ENCODE data around the gene SEC24D.
"Not testable (repeated sequence)": the region's sequence is repeated elsewhere in the genome, so short reads cannot be mapped to it uniquely, and the experiment has no call there.

Gene SEC24D

DNA sequence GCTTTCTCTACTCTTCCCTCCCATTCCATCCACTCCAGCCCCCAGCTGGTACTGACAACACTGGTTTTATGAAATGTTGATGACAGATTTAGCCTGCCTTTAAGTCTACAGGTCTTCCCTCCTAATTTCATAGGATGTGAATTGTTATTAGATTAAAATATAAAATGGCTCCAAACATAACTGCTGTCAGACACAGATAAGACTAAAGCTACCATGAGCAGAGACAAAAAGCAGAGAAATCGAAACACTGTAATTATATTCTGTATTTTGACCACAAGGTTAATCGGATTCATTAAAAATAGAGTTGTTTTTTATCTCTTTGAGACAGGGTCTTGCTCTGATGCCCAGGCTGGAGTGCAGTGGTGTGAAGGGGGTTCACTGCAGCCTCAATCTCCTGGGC is 28.3 kb downstream of the SEC24D start:
- WGBS, 2 experiments (ENCODE audit: insufficient coverage in 2 of 2), result no CpG with 5 or more reads among the region's 2 CpGs
- Histone ChIP-seq H3K27ac (ENCODE audit: low read depth, low read length, severe bottlenecking) (no peak overlapping the region), H3K36me3 (ENCODE audit: control insufficient read depth, insufficient read depth, low read length) (peaks cover 91% of the 10 kb centered on the region), H3K4me1 (ENCODE audit: control insufficient read depth, insufficient read depth, low read length, poor library complexity, severe bottlenecking) (no peaks in the 10 kb centered on the region), H3K4me3 (ENCODE audit: extremely low read depth, insufficient read depth, low read length, poor library complexity, severe bottlenecking) (no peak overlapping the region), H3K9me3 (ENCODE audit: control insufficient read depth, low read length) (no peaks in the 10 kb centered on the region)

DNA sequence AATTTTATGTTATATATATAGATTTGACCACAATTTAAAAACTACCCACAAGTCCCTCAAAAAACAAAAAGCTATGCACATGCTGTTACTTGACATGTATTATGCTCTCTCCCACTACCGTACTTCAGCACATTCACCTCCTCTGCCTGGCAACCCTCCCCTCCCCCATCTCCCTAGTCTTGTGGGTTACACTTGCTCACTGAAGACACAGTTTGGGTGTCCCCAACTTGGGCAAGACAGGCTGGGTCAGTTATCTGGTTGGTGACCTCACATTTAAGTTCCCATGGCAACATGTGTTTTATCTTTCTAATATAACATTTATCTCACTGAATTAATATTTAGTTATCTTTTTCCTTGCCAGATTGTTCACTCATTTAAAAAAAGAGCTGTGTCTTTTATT is 32.7 kb downstream of the SEC24D start:
- no peak overlapping the region for H3K4me3 ChIP-seq (ENCODE audit: extremely low read depth, insufficient read depth, low read length, poor library complexity, severe bottlenecking)
- no peaks in the 10 kb centered on the region for H3K4me1 ChIP-seq (ENCODE audit: control insufficient read depth, insufficient read depth, low read length, poor library complexity, severe bottlenecking)
- no peak overlapping the region for H3K27ac ChIP-seq (ENCODE audit: low read depth, low read length, severe bottlenecking)
- peaks cover 90% of the 10 kb centered on the region for H3K36me3 ChIP-seq (ENCODE audit: control insufficient read depth, insufficient read depth, low read length)
- 100% methylated on average over 1 of the region's 1 CpG for WGBS, 2 experiments (ENCODE audit: insufficient coverage in 2 of 2)
- no peaks in the 10 kb centered on the region for H3K9me3 ChIP-seq (ENCODE audit: control insufficient read depth, low read length)

DNA sequence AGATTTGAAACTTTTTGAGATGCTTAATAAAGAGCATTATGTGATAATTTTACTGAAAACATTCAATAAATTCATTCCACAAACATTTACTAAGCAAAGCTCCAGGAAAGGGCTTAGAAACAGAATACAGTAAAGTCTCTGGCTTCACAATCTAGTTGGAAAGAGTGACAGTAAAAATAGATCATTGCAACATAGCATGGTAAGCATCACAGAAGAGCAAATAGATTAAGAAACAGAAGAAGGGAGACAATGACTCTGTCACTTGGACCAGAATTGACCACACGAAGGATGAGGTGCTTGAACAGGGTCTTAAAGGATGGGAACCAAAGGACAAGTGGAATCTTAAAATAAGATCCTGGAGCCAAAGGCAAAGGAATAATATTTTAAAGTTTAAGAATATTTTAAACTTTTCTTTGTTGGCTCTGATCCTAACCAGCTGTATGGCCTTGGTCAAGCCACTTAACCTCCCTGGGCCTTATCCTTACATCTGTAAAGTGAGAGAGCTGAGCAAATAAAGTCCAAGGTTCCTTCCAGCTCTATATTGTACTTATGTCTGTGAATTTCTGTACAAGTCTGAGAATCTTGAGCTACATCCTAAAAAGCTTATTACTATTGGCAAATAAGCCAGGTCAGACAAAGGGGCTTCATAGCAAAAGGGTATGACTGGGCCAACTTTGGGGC is 33.9 kb downstream of the SEC24D start:
- H3K27ac ChIP-seq (ENCODE audit: low read depth, low read length, severe bottlenecking), result no peak overlapping the region
- no peaks in the 10 kb centered on the region for H3K9me3 ChIP-seq (ENCODE audit: control insufficient read depth, low read length)
- H3K4me1 ChIP-seq (ENCODE audit: control insufficient read depth, insufficient read depth, low read length, poor library complexity, severe bottlenecking), result no peaks in the 10 kb centered on the region
- peaks cover 87% of the 10 kb centered on the region for H3K36me3 ChIP-seq (ENCODE audit: control insufficient read depth, insufficient read depth, low read length)
- 75 to 88% methylated on average over 1 of the region's 1 CpG for WGBS, 2 experiments (ENCODE audit: insufficient coverage in 2 of 2)
- H3K4me3 ChIP-seq (ENCODE audit: extremely low read depth, insufficient read depth, low read length, poor library complexity, severe bottlenecking), result no peak overlapping the region

DNA sequence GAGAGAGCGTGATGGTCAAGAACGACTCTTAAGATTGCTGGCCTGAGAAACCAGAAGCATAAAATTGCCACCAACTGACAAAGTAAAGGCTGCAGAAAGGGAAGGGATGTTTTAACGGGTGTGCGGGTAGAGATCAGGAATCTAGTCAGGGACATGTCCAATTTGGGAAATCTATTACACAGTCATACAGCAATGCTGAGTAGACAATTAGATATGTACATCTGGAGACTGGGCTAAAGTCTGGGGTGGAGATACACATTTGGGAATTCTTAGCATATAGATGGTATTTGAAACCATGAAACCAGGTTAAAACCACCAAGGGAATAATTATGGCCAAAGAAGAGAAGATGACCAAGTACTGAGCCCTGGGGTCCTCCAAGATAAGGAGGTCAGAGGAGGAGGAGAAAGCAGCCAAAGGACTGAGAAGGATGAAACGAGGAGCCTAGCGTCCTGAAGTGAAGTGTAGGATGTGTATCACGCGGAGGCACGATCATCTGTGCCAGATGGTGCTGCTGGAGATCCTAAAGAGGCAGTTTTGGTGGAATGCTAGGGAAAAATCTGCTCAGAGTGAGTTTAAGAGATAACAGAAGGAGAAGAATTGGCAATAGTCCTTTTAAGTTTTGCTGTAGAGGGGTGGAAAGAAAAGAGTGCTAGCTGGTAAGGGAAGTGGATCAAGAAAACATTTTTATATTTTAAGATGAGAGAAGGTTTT is 36.5 kb downstream of the SEC24D start:
- Histone ChIP-seq H3K36me3 (ENCODE audit: control insufficient read depth, insufficient read depth, low read length) (peaks cover 89% of the 10 kb centered on the region), H3K27ac (ENCODE audit: low read depth, low read length, severe bottlenecking) (no peak overlapping the region), H3K9me3 (ENCODE audit: control insufficient read depth, low read length) (no peaks in the 10 kb centered on the region), H3K4me3 (ENCODE audit: extremely low read depth, insufficient read depth, low read length, poor library complexity, severe bottlenecking) (no peak overlapping the region), H3K4me1 (ENCODE audit: control insufficient read depth, insufficient read depth, low read length, poor library complexity, severe bottlenecking) (no peaks in the 10 kb centered on the region)
- 93% methylated on average over 7 of the region's 9 CpGs for WGBS, 2 experiments (ENCODE audit: insufficient coverage in 2 of 2)

DNA sequence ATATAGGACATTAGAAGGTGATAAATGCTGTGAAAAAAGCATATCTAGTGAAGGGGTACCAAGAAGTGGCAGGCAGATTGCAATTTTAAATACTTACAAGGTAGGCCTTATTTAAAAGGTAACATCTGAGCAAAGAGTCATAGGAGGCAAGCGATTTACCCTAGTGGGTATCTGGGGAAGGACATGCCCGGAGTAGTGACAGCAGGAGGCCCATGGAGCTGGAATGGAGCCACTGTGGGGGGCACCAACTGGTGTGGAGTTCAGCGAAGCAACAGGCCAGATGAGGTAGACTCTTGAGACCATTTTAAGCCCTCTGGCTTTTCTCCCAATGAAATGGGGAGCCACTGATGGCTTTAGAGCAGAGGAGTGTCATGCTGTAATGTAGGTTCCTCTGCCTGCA is 37.3 kb downstream of the SEC24D start:
- peaks cover 89% of the 10 kb centered on the region for H3K36me3 ChIP-seq (ENCODE audit: control insufficient read depth, insufficient read depth, low read length)
- no peaks in the 10 kb centered on the region for H3K4me1 ChIP-seq (ENCODE audit: control insufficient read depth, insufficient read depth, low read length, poor library complexity, severe bottlenecking)
- 88 to 100% methylated on average over 2 of the region's 3 CpGs for WGBS, 2 experiments (ENCODE audit: insufficient coverage in 2 of 2)
- no peak overlapping the region for H3K27ac ChIP-seq (ENCODE audit: low read depth, low read length, severe bottlenecking)
- H3K4me3 ChIP-seq (ENCODE audit: extremely low read depth, insufficient read depth, low read length, poor library complexity, severe bottlenecking), result no peak overlapping the region
- no peaks in the 10 kb centered on the region for H3K9me3 ChIP-seq (ENCODE audit: control insufficient read depth, low read length)

DNA sequence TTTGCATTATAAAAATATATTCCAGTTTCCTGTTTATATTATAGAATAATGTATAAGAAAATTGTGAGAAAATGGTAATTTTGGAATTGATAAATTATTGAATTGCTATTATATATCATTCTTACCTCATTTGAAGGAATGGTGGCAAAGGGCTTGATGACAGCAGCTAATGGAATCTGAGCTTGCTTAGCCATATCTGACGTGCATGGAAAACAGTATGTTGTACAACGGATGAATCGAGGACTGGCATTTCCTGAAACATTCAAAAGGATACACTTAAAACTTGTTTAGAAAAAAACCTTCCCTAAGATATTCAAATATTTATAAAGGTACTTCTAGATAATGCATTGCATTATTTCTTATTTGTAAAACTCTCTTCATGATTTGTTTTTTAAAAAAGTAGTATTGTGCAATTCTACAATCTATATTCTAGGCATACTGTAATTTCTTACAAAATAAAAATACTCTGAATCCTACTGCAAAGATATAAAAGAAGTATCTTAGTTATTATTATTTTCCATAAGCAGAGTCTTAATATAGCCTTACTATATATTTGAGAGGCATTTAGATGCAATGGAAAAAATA is 38.3 kb downstream of the SEC24D start:
- WGBS, 2 experiments (ENCODE audit: insufficient coverage in 2 of 2), result 100% methylated on average over 1 of the region's 3 CpGs; no CpG with 5 or more reads in 1 of the 2 experiments
- Histone ChIP-seq H3K9me3 (ENCODE audit: control insufficient read depth, low read length) (no peaks in the 10 kb centered on the region), H3K4me3 (ENCODE audit: extremely low read depth, insufficient read depth, low read length, poor library complexity, severe bottlenecking) (no peak overlapping the region), H3K27ac (ENCODE audit: low read depth, low read length, severe bottlenecking) (no peak overlapping the region), H3K36me3 (ENCODE audit: control insufficient read depth, insufficient read depth, low read length) (peaks cover 88% of the 10 kb centered on the region), H3K4me1 (ENCODE audit: control insufficient read depth, insufficient read depth, low read length, poor library complexity, severe bottlenecking) (no peaks in the 10 kb centered on the region)

DNA sequence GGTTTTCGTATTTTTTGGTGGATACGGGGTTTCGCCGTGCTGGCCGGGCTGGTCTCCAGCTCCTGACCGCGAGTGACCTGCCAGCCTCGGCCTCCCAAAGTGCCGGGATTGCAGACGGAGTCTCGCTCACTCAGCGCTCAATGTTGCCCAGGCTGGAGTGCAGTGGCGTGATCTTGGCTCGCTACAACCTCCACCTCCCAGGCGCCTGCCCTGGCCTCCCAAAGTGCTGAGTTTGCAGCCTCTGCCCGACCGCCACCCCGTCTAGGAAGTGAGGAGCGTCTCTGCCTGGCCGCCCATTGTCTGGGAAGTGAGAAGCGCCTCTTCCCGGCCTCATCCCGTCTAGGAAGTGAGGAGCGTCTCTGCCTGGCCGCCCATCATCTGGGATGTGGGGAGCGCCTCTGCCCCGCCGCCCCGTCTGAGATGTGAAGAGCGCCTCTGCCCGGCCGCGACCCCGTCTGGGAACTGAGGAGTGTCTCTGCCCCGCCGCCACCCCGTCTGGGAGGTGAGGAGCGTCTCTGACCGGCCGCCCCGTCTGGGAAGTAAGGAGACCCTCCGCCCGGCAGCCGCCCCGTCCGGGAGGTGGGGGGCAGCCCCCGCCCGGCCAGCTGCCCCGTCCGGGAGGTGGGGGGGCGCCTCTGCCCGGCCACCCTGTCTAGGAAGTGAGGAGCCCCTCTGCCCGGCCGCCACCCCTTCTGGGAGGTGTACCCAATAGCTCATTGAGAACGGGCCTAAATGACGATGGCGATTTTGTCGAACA is 44.1 kb downstream of the SEC24D start:
- not testable (repeated sequence) for H3K27ac ChIP-seq (ENCODE audit: low read depth, low read length, severe bottlenecking); H3K4me1 ChIP-seq (ENCODE audit: control insufficient read depth, insufficient read depth, low read length, poor library complexity, severe bottlenecking); H3K9me3 ChIP-seq (ENCODE audit: control insufficient read depth, low read length); H3K4me3 ChIP-seq (ENCODE audit: extremely low read depth, insufficient read depth, low read length, poor library complexity, severe bottlenecking)
- peaks cover 65% of the 10 kb centered on the region for H3K36me3 ChIP-seq (ENCODE audit: control insufficient read depth, insufficient read depth, low read length)
- 79 to 90% methylated on average over 12 to 29 of the region's 58 CpGs for WGBS, 2 experiments (ENCODE audit: insufficient coverage in 2 of 2)

DNA sequence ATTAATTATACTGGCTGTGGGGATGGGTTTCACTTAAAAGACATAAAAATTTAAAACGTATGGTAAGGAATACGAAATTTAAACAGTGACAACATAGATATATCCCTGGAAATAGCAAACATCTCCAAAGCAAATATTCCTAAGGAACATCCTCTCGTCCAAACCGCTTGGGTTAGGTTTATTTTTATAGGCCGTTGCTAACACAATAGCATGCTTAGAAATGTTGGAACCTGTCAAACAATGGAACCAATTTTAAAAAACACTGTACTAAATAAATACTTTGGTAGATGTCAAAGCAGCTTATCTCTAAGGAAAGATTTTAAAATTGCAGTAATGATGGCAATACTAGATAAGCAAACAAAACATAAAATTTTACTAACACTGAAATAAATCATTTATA is 45.4 kb downstream of the SEC24D start:
- no peak overlapping the region for H3K27ac ChIP-seq (ENCODE audit: low read depth, low read length, severe bottlenecking)
- no peak overlapping the region for H3K4me3 ChIP-seq (ENCODE audit: extremely low read depth, insufficient read depth, low read length, poor library complexity, severe bottlenecking)
- H3K9me3 ChIP-seq (ENCODE audit: control insufficient read depth, low read length), result no peaks in the 10 kb centered on the region
- no peaks in the 10 kb centered on the region for H3K4me1 ChIP-seq (ENCODE audit: control insufficient read depth, insufficient read depth, low read length, poor library complexity, severe bottlenecking)
- peaks cover 59% of the 10 kb centered on the region for H3K36me3 ChIP-seq (ENCODE audit: control insufficient read depth, insufficient read depth, low read length)
- no CpG with 5 or more reads among the region's 5 CpGs for WGBS, 2 experiments (ENCODE audit: insufficient coverage in 2 of 2)

DNA sequence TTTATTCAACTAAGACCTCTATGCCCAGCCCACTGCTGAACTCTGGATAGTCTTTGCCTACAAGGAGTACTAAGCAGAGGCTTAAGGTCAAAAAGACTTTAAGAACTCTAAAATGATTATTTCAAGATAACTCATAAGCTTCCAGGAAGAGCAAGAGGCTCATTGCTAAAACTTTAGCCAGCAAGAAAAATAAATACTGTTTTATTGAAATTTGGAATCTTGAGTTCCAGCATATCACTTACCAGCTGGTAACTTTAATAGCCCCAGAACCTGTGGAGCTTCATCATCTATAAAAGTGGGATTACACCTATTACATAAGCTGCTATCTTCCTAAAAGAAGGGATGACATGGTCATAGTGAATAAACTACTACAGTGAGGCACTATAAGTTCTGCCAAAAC is 47.0 kb downstream of the SEC24D start:
- Histone ChIP-seq H3K4me1 (ENCODE audit: control insufficient read depth, insufficient read depth, low read length, poor library complexity, severe bottlenecking) (no peaks in the 10 kb centered on the region), H3K36me3 (ENCODE audit: control insufficient read depth, insufficient read depth, low read length) (peaks cover 54% of the 10 kb centered on the region), H3K4me3 (ENCODE audit: extremely low read depth, insufficient read depth, low read length, poor library complexity, severe bottlenecking) (no peak overlapping the region), H3K27ac (ENCODE audit: low read depth, low read length, severe bottlenecking) (no peak overlapping the region), H3K9me3 (ENCODE audit: control insufficient read depth, low read length) (no peaks in the 10 kb centered on the region)

DNA sequence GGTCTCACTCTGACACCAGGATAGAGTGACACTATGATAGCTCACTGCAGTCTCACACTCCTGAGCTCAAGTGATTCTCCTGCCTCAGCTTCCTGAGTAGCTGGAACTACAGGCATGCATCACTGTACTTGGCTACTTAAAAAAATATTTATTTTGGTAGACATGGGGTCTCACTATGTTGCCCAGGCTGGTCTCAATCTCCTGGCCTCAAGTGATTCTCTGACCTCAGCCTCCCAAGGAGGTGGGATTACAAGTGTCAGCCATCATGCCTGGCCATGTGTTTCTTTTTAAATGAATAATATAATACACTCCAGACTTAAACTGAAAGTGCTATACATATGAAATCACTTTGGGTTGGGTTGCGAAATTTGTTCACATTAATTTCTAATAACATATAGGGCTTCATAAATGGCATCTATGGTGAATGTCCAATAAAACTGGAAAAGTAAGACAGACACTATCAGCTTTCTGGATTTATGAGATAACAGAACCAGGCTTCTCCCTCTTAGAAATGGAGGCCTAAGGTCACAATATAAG is 48.0 kb downstream of the SEC24D start:
- H3K27ac ChIP-seq (ENCODE audit: low read depth, low read length, severe bottlenecking), result no peak overlapping the region
- H3K36me3 ChIP-seq (ENCODE audit: control insufficient read depth, insufficient read depth, low read length), result peaks cover 56% of the 10 kb centered on the region
- no peaks in the 10 kb centered on the region for H3K4me1 ChIP-seq (ENCODE audit: control insufficient read depth, insufficient read depth, low read length, poor library complexity, severe bottlenecking)
- H3K9me3 ChIP-seq (ENCODE audit: control insufficient read depth, low read length), result no peaks in the 10 kb centered on the region
- H3K4me3 ChIP-seq (ENCODE audit: extremely low read depth, insufficient read depth, low read length, poor library complexity, severe bottlenecking), result no peak overlapping the region
- no CpG with 5 or more reads among the region's 1 CpG for WGBS, 2 experiments (ENCODE audit: insufficient coverage in 2 of 2)
